H9 (cell line): Measurements from ENCODE around the gene LHFPL6. TPM values are rescaled to one million over a fixed set of nuclear protein-coding genes. Genes with fewer than 3 reads are reported as not detected.

Experiments used
- DNase-seq: peaks from one replicate; pipeline ENCODE4 v3.0.0-alpha.2; 2017
- H2AFZ ChIP-seq: one replicate; pipeline ENCODE4 v1.6.1; 2013; ENCODE audit warnings: mild to moderate bottlenecking, low read length, control low read depth, moderate library complexity
- H2AK5ac ChIP-seq: 2 replicates; pipeline ENCODE4 v1.6.1; 2013; ENCODE audit warnings: low read length, control low read depth, mixed read lengths; ENCODE audit not compliant: insufficient read length
- H2BK120ac ChIP-seq: one replicate; pipeline ENCODE4 v1.6.1; 2013; ENCODE audit warnings: low read depth, mild to moderate bottlenecking, low read length, control low read depth, inconsistent platforms; ENCODE audit not compliant: poor library complexity, severe bottlenecking
- H2BK12ac ChIP-seq: 2 replicates; pipeline ENCODE4 v1.6.1; 2013; ENCODE audit warnings: low read length, control low read depth, mixed read lengths, low read depth; ENCODE audit not compliant: insufficient read length
- H2BK15ac ChIP-seq: 2 replicates; pipeline ENCODE4 v1.6.1; 2013; ENCODE audit warnings: low read depth, low read length, control low read depth
- H2BK20ac ChIP-seq: one replicate; pipeline ENCODE4 v1.6.1; 2013; ENCODE audit warnings: low read depth, mild to moderate bottlenecking, low read length, control low read depth, inconsistent platforms; ENCODE audit not compliant: poor library complexity, severe bottlenecking
- H2BK5ac ChIP-seq: 2 replicates; pipeline ENCODE4 v1.6.1; 2013; ENCODE audit warnings: low read length, control low read depth, mixed read lengths; ENCODE audit not compliant: insufficient read length
- H3K14ac ChIP-seq: 2 replicates; pipeline ENCODE4 v1.6.1; 2013; ENCODE audit warnings: low read length, control low read depth; ENCODE audit not compliant: insufficient read depth
- H3K18ac ChIP-seq: 2 replicates; pipeline ENCODE4 v1.6.1; 2013; ENCODE audit warnings: low read depth, mild to moderate bottlenecking, mixed read lengths, low read length, control low read depth; ENCODE audit not compliant: insufficient read length
- H3K23ac ChIP-seq: 2 replicates; pipeline ENCODE4 v1.6.1; 2013; ENCODE audit warnings: low read length, control low read depth, mixed read lengths, low read depth; ENCODE audit not compliant: insufficient read length
- H3K23me2 ChIP-seq: 2 replicates; pipeline ENCODE4 v1.6.1; 2013; ENCODE audit warnings: low read depth, mild to moderate bottlenecking, mixed read lengths, low read length, control low read depth; ENCODE audit not compliant: insufficient read length, poor library complexity, severe bottlenecking
- H3K27ac ChIP-seq: 2 replicates; pipeline ENCODE4 v1.5.1; 2013; ENCODE audit warnings: low read length, control low read depth, mixed read lengths, low read depth; ENCODE audit not compliant: insufficient read length
- H3K27me3 ChIP-seq: 2 replicates; pipeline ENCODE4 v1.6.1; 2013; ENCODE audit warnings: low read length, control low read depth, inconsistent platforms; ENCODE audit not compliant: insufficient read depth
- H3K4ac ChIP-seq: 2 replicates; pipeline ENCODE4 v1.6.1; 2013; ENCODE audit warnings: low read depth, mild to moderate bottlenecking, control low read depth, inconsistent platforms, low read length, moderate library complexity
- H3K4me1 ChIP-seq: 2 replicates; pipeline ENCODE4 v1.6.1; 2013; ENCODE audit warnings: low read length, control low read depth, inconsistent platforms; ENCODE audit not compliant: insufficient read depth
- H3K4me2 ChIP-seq: 2 replicates; pipeline ENCODE4 v1.6.1; 2013; ENCODE audit warnings: low read length, control low read depth, mixed read lengths; ENCODE audit not compliant: insufficient read length, insufficient read depth
- H3K56ac ChIP-seq: 2 replicates; pipeline ENCODE4 v1.6.1; 2013; ENCODE audit warnings: low read depth, mild to moderate bottlenecking, mixed read lengths, low read length, control low read depth; ENCODE audit not compliant: insufficient read length
- H3K79me1 ChIP-seq: 2 replicates; pipeline ENCODE4 v1.6.1; 2013; ENCODE audit warnings: low read depth, mild to moderate bottlenecking, moderate library complexity, low read length, control low read depth, inconsistent platforms; ENCODE audit not compliant: insufficient read depth, poor library complexity, severe bottlenecking
- H3K79me2 ChIP-seq: 2 replicates; pipeline ENCODE4 v1.6.1; 2013; ENCODE audit warnings: low read length, control low read depth, inconsistent platforms; ENCODE audit not compliant: insufficient read depth
- H3K9ac ChIP-seq: 2 replicates; pipeline ENCODE4 v1.6.1; 2013; ENCODE audit warnings: low read length, control low read depth, mixed read lengths; ENCODE audit not compliant: insufficient read length; ENCODE audit errors: extremely low read depth
- H3K9me3 ChIP-seq: one replicate; pipeline ENCODE4 v1.6.1; 2013; ENCODE audit warnings: low read depth, low read length, inconsistent platforms; ENCODE audit not compliant: control insufficient read depth
- H3T11ph ChIP-seq: one replicate; pipeline ENCODE4 v1.6.1; 2013; ENCODE audit warnings: mild to moderate bottlenecking, low read length, control low read depth, inconsistent platforms
- H4K20me1 ChIP-seq: one replicate; pipeline ENCODE4 v1.6.1; 2013; ENCODE audit not compliant: control insufficient read depth, insufficient read length, insufficient read depth
- H4K5ac ChIP-seq: 2 replicates; pipeline ENCODE4 v1.6.1; 2013; ENCODE audit warnings: low read depth, mild to moderate bottlenecking, mixed read lengths, low read length, control low read depth; ENCODE audit not compliant: insufficient read length
- H4K8ac ChIP-seq: replicated peaks from 2 replicates; pipeline ENCODE4 v1.6.1; 2013; ENCODE audit warnings: low read length, control low read depth, mixed read lengths, low read depth; ENCODE audit not compliant: insufficient read length
- H4K91ac ChIP-seq: 2 replicates; pipeline ENCODE4 v1.6.1; 2013; ENCODE audit warnings: low read depth, mild to moderate bottlenecking, moderate library complexity, mixed read lengths, low read length, control low read depth; ENCODE audit not compliant: insufficient read length
- H3K27ac Mint-ChIP-seq, 3 experiments: 2 replicates in 2 of 3; 3 replicates in 1 of 3; pipeline ENCODE4 v1.8.0; 2020 to 2021; ENCODE audit warnings: mixed read lengths in 3 of 3, mild to moderate bottlenecking in 1 of 3, moderate library complexity in 1 of 3
- H3K27me3 Mint-ChIP-seq: 2 replicates; pipeline ENCODE4 v1.8.0; 2021; ENCODE audit warnings: low read depth, mild to moderate bottlenecking, moderate library complexity, mixed read lengths
- H3K36me3 Mint-ChIP-seq, 3 experiments: 2 replicates in 2 of 3; 3 replicates in 1 of 3; pipeline ENCODE4 v1.8.0; 2020 to 2021; ENCODE audit warnings: low read depth in 3 of 3, mixed read lengths in 3 of 3; ENCODE audit not compliant: insufficient read depth in 1 of 3
- H3K4me1 Mint-ChIP-seq, 2 experiments: 2 replicates each; pipeline ENCODE4 v1.8.0; 2020; ENCODE audit warnings: mixed read lengths in 2 of 2
- H3K4me3 Mint-ChIP-seq, 2 experiments: 2 replicates in 1 of 2; 3 replicates in 1 of 2; pipeline ENCODE4 v1.8.0; 2020 to 2021; ENCODE audit warnings: mild to moderate bottlenecking in 2 of 2, mixed read lengths in 2 of 2, moderate library complexity in 1 of 2
- H3K9me3 Mint-ChIP-seq, 2 experiments: 2 replicates in 1 of 2; 3 replicates in 1 of 2; pipeline ENCODE4 v1.8.0; 2020; ENCODE audit warnings: mild to moderate bottlenecking in 2 of 2, mixed read lengths in 2 of 2, moderate library complexity in 1 of 2
- CTCF ChIP-seq: fragments of 200-600 bp; sonication (generic); conservative IDR thresholded peaks from 3 replicates; pipeline ENCODE4 v1.8.0; 2021; ENCODE audit warnings: antibody characterized with exemption, mild to moderate bottlenecking
- WGBS: extraction: QIAGEN DNeasy Blood & Tissue Kit; methylation state at CpG from one replicate; pipeline ENCODE4 v1.1.7; 2013; ENCODE audit warnings: missing lambda C conversion rate, low lambda C conversion rate, mixed read lengths; ENCODE audit not compliant: insufficient read length; ENCODE audit errors: extremely low coverage; 5-methylcytosine and 5-hydroxymethylcytosine counted together
- total RNA-seq: library from RNA; stranded (reverse); gene quantifications from 2 replicates; pipeline ENCODE4 v1.2.1, GENCODE V29; 2021

The LHFPL6 gene
- total RNA-seq, 1 experiment from 2014 or later = 3.5 TPM

- Mint-ChIP-seq H3K9me3 (no peaks in the 10 kb centered on the region), H3K27ac (no peak overlapping the region), H3K4me3 (no peak overlapping the region), H3K27me3 (no peaks in the 10 kb centered on the region), H3K4me1 (peaks cover 21 to 24% of the 10 kb centered on the region in 2 experiments), H3K36me3 (no peaks in the 10 kb centered on the region; a peak in 1 of 7 replicates)
- H2BK120ac ChIP-seq = no peak overlapping the region
- H4K91ac ChIP-seq = no peak overlapping the region
- no peak overlapping the region for H3T11ph ChIP-seq
- H3K79me1 ChIP-seq = no peaks in the 10 kb centered on the region
- H3K9ac ChIP-seq = no peak overlapping the region
- H3K79me2 ChIP-seq = no peaks in the 10 kb centered on the region
- H4K8ac ChIP-seq = no peak overlapping the region
- H3K56ac ChIP-seq = no peak overlapping the region
- no peak overlapping the region for H2BK12ac ChIP-seq
- H3K23me2 ChIP-seq = no peaks in the 10 kb centered on the region
- H4K5ac ChIP-seq = no peak overlapping the region
- H3K27ac ChIP-seq = no peak overlapping the region
- TF ChIP-seq CTCF = no peak
- DNase-seq = no peak
- WGBS = no CpG with 5 or more reads among the region's 1 CpG
- H3K4me2 ChIP-seq = no peak overlapping the region
- no peak overlapping the region for H3K18ac ChIP-seq
- no peak overlapping the region for H3K14ac ChIP-seq
- H2AK5ac ChIP-seq = no peak overlapping the region
- H3K27me3 ChIP-seq = no peaks in the 10 kb centered on the region
- no peak overlapping the region for H2BK20ac ChIP-seq
- H2AFZ ChIP-seq = no peak overlapping the region
- H3K23ac ChIP-seq = no peak overlapping the region
- H4K20me1 ChIP-seq = no peaks in the 10 kb centered on the region
- no peak overlapping the region for H2BK5ac ChIP-seq
- H3K4me1 ChIP-seq = no peaks in the 10 kb centered on the region; the same call in 1 of the 2 replicates
- no peak overlapping the region for H2BK15ac ChIP-seq
- H3K4ac ChIP-seq = no peak overlapping the region
- H3K9me3 ChIP-seq = no peaks in the 10 kb centered on the region
Observed at GRCh38 chr13:39586151-39586550, 16.8 kb downstream of the LHFPL6 start.
